Cardiac muscle cell (in vitro differentiated cells and primary cell): ENCODE measurements around the gene ODC1. TPM values are rescaled to one million over a fixed set of nuclear protein-coding genes. Genes with fewer than 3 reads are reported as not detected.

Experiments
- DNase-seq, 2 donors: peaks; one replicate each; pipeline versions ENCODE4 v3.0.0 to v3.0.0-alpha.2; 2010 to 2017; ENCODE audit warnings: low read depth in 1 of 2, low spot score in 1 of 2
- H3K27ac ChIP-seq: fragments of 200-600 bp; sonication (generic); 2 replicates; pipeline ENCODE4 v1.5.1; 2016
- H3K27me3 ChIP-seq: fragments of 200-600 bp; sonication (generic); 2 replicates; pipeline ENCODE4 v1.6.0; 2016; ENCODE audit warnings: control low read depth
- H3K36me3 ChIP-seq: fragments of 200-600 bp; sonication (generic); 2 replicates; pipeline ENCODE4 v1.5.1; 2016; ENCODE audit warnings: control low read depth
- H3K4me1 ChIP-seq: fragments of 200-600 bp; sonication (generic); 2 replicates; pipeline ENCODE4 v1.8.1; 2017; ENCODE audit warnings: low read depth, mild to moderate bottlenecking, mixed run types
- H3K4me3 ChIP-seq: fragments of 200-600 bp; sonication (generic); 2 replicates; pipeline ENCODE4 v1.5.1; 2016; ENCODE audit warnings: mild to moderate bottlenecking
- H3K9me3 ChIP-seq: fragments of 200-600 bp; sonication (generic); 2 replicates; pipeline ENCODE4 v1.5.1; 2017; ENCODE audit warnings: low read depth, mild to moderate bottlenecking, control low read depth
- CTCF ChIP-seq: IDR thresholded peaks from 2 replicates; pipeline ENCODE4 v1.5.1; 2012; ENCODE audit warnings: low read depth, mild to moderate bottlenecking, low read length
- polyA plus RNA-seq: library from polyadenylated mRNA; unstranded; fragments of >200 nt; fragmentation: Nextera tagmentation; extraction: Ambion mirVana; gene quantifications from 2 replicates; pipeline ENCODE4 v1.2.1, GENCODE V29; 2016
- total RNA-seq: library from RNA; depleted of rRNA; stranded (reverse); fragments of >200 nt; gene quantifications from 2 replicates; pipeline ENCODE4 v1.2.3, GENCODE V29; 2016

ODC1 gene
- total and polyA plus RNA-seq, 2 experiments from 2014 or later = 117 to 129 TPM

GRCh38 chr2:10430886-10431622, 17.1 kb downstream of the ODC1 start:
- peaks cover 21% of the 10 kb centered on the region for H3K27me3 ChIP-seq
- no peak overlapping the region for H3K4me3 ChIP-seq
- no peaks in the 10 kb centered on the region for H3K9me3 ChIP-seq
- H3K4me1 ChIP-seq = peaks cover 11% of the 10 kb centered on the region
- no peak for DNase-seq
- no peak for TF ChIP-seq CTCF
- H3K36me3 ChIP-seq = no peaks in the 10 kb centered on the region
- H3K27ac ChIP-seq = no peak overlapping the region

- Histone ChIP-seq H3K9me3 (no peaks in the 10 kb centered on the region), H3K4me1 (no peaks in the 10 kb centered on the region), H3K27ac (no peak overlapping the region), H3K27me3 (peaks cover 21% of the 10 kb centered on the region), H3K36me3 (no peaks in the 10 kb centered on the region), H3K4me3 (no peak overlapping the region)
- no peak for DNase-seq
- no peak for TF ChIP-seq CTCF
Observed at GRCh38 chr2:10428924-10429323, 19.2 kb downstream of the ODC1 start.

GRCh38 chr2:10428355-10428754, 19.8 kb downstream of the ODC1 start:
- TF ChIP-seq CTCF = no peak
- H3K4me3 ChIP-seq = no peak overlapping the region
- no peak overlapping the region for H3K27ac ChIP-seq
- H3K9me3 ChIP-seq = no peaks in the 10 kb centered on the region
- DNase-seq = no peak
- no peaks in the 10 kb centered on the region for H3K4me1 ChIP-seq
- no peaks in the 10 kb centered on the region for H3K36me3 ChIP-seq
- peaks cover 21% of the 10 kb centered on the region for H3K27me3 ChIP-seq

- peaks cover 17% of the 10 kb centered on the region for H3K27me3 ChIP-seq
- no peak overlapping the region for H3K27ac ChIP-seq
- H3K9me3 ChIP-seq = no peaks in the 10 kb centered on the region
- DNase-seq = no peak
- no peaks in the 10 kb centered on the region for H3K36me3 ChIP-seq
- H3K4me3 ChIP-seq = no peak overlapping the region
- H3K4me1 ChIP-seq = no peaks in the 10 kb centered on the region
- TF ChIP-seq CTCF = no peak
Observed at GRCh38 chr2:10427618-10427949, 20.5 kb downstream of the ODC1 start.

GRCh38 chr2:10426726-10427617, 21.2 kb downstream of the ODC1 start:
- no peaks in the 10 kb centered on the region for H3K4me1 ChIP-seq
- no peaks in the 10 kb centered on the region for H3K36me3 ChIP-seq
- H3K27ac ChIP-seq = no peak overlapping the region
- no peak overlapping the region for H3K4me3 ChIP-seq
- no peaks in the 10 kb centered on the region for H3K9me3 ChIP-seq
- no peak for DNase-seq
- TF ChIP-seq CTCF = no peak
- peaks cover 11% of the 10 kb centered on the region for H3K27me3 ChIP-seq
